Erythroblast (primary cell): ENCODE measurements around the gene CCDC85B.

Experiments used
- GATA1 ChIP-seq: IDR thresholded peaks from 2 replicates; pipeline ENCODE4 v1.6.1; 2011; ENCODE audit warnings: low read depth, mild to moderate bottlenecking, control low read depth, low read length, moderate library complexity
- POLR2A ChIP-seq: IDR thresholded peaks from 2 replicates; pipeline ENCODE4 v1.6.1; 2011; ENCODE audit warnings: mild to moderate bottlenecking, low read length

DNA sequence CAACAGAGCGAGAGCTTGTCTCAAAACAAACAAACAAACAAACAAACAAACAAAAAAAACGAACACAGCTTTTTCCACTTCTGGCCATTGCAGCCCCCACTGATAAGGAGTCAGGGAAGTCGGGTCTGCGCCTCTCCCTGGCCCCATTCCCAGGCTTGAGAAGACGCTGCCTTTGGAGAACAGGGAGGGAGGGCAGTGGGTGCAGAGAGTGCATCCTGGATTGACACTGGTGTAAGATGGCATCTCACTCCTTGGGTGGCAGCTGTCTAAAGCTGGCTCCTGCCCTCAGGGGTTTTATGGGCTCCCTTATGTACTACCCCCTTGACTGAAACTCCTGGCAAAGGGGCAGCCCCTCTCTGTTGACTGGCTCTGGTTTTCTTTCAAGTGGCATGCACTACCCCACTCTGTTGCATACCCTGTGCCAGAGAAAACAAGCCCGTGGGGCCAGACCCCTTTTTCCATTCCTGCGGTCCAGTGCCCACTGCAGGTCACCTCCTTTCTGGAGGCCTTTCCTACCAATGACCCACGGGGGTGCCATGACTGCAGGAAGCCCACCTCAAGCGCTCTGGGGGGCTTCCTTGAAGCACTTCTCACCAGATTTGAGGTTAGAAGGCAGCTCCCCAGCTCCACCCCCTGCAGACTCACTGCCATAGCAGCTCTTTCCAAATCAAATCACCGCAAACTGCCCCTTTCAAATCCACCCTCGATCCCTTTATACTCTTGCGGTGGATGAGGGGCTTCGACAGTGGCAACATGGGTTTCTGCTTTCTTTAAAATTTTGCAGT, 41.5 kb downstream of the CCDC85B start:
- TF ChIP-seq POLR2A = no peak
- no peak for TF ChIP-seq GATA1
